ENCODE measurements around the gene SUSD3.
"Not testable (repeated sequence)": the region's sequence is repeated elsewhere in the genome, so short reads cannot be mapped to it uniquely, and the experiment has no call there.

Gene SUSD3

DNA sequence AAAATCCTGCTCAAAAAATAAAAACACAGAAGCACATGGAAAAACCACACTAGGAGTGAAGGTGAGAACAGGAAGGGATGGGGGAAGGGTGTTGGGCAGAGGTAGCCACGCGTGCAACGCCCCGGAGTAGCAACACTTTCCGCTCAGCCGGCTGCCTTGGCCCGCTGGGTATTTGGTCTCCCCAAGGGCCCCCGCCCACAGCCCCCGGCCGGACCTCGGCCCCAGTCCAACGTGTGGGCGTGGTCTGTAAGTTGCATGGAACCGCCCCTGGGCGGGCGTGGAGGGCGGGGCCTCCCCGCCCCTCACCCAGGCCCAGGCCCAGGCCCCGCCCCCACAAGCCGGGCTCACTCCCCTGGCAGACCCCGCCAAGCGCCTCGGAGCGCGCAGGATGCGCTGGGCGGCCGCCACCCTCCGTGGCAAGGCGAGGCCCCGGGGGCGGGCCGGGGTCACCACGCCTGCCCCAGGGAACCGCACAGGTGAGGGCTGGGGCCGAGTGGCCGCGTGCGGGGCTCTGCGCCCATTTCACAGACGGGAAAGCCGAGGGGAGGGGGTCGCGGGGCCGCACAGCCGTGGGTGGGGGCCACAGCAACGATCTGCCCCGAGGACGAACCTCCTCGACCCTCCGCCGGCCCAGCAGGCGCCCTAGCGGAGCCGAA lies at the start of gene SUSD3:
Gene SUSD3, plus strand, starts transcription at position 347 of the 656 bp plus-strand sequence. Its CDS starts 42 bp downstream, at position 389.
- DNase-seq (ENCODE audit: low read depth) = no peak

DNA sequence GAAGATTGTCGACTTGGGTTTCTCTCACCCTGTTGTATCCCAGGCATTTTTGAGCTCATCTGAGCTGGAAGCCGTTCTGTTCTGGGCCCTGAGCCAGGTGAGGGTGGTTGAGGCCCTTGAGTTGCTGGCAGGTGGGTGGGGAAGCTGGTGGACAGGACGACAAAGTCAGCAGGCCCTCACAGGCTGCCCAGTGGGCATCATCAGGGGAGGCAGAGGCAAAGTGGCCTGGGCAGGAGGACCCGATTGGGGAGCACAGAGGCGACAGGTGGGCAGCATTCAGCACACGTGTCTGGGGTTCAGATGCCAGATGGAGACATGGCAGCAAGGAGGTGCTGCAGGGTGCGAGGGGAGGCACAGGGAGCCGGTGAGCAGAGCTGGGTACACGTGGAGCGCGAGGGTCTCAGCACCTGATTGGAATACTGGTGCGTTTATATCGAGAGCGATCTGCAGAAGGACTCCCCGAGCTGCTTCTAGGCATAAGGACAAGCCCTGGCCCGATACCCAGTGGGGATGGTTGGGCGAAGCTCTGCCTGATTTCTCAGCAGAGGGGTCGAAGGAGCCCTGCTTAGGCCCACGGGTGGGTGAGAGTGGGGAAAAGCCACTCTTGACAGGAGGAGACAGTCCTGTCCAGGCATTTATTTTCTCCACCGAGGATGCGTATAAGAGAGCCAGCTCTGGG lies 49.0 kb upstream of the SUSD3 start:
- no peak for DNase-seq (ENCODE audit: low read depth)

GRCh38 chr9:93010056-93010455 lies 48.4 kb upstream of the SUSD3 start:
- no peak for DNase-seq (ENCODE audit: low read depth)

DNA sequence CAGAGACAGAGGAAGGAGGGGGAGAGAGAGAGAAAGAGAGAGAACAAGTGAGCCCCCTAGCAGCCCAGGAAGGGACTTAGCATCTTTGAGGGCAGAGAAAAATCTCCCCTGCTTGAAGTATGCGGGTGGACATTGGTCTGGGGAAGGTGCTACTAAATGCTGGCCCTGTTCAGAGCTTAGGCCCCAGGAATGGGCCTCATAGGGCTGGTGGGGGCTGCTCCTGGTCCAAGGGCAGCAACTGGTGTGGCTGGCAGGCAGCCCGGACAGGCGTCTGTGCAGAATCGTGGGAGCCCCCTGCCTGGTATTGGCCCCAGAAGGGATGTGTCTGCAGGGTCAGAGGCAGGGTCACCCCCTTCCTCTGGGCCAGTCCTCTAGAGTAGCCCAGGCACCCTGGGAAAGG lies 47.8 kb upstream of the SUSD3 start:
- DNase-seq (ENCODE audit: low read depth) = no peak

DNA sequence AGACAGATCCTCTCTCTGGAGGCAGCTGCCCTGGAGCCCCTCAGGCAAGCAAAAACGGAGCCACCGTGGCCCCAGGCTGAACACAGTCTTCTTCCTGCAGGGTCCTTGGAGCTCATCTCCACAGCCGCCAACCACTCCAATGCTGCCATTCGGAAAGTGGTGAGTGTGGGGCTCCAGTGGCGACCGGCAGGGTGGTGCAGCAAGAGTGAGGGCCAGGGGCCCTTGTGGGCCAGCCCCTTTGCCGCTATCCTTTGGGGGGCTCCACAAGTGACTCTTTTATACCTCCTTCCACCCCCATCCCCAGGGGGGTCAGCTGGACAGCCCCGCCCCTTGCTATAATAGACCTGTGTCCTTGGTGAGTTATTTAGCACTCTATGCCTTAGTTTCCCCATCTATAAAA lies 47.4 kb upstream of the SUSD3 start:
- no peak for DNase-seq (ENCODE audit: low read depth)

DNA sequence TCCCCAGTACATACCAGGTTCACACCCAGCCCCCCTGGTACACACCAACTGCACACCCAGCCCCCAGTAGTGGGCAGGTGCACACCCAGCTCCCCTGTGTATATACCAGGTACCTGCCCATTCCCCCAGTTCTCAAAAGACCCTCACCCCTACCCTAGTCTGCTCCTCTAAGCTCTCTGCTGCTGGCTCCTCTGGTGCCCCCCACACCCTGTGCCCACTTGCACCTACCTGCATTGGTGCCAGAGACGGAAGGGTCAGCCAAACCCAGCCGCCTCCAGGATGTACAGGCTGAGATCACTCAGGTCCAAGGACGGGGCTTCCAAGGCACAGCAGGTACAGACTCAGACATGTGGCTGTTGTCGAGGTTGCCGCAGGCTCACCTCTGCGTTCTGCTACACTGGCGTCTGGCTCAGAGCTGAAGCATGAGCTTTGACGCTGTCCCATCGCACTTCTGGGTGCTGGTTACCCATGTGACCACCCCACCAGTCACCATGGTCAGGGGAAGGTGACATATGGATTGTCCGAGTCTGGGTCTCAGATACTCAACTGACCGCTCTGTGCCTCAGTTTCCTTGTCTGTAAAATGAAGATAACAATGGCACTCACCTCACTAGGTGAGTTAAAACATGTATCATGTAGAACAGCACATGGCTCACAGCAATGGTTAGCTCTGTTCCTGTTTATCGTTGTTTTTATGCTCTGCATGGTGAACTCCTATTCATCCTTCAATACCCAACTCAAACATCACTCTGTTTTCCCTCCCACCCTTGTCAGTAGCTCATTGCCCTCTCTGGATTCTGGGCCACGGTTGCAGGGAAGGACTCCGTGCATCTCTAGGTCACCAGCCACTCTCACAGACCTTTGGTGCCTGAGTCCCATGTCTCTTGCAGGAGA lies 45.3 kb upstream of the SUSD3 start:
- no peak for DNase-seq (ENCODE audit: low read depth)

GRCh38 chr9:93013856-93014582 lies 44.5 kb upstream of the SUSD3 start:
- no peak for DNase-seq (ENCODE audit: low read depth)

GRCh38 chr9:93015190-93015589 lies 43.3 kb upstream of the SUSD3 start:
- DNase-seq (ENCODE audit: low read depth) = not testable (repeated sequence)

DNA sequence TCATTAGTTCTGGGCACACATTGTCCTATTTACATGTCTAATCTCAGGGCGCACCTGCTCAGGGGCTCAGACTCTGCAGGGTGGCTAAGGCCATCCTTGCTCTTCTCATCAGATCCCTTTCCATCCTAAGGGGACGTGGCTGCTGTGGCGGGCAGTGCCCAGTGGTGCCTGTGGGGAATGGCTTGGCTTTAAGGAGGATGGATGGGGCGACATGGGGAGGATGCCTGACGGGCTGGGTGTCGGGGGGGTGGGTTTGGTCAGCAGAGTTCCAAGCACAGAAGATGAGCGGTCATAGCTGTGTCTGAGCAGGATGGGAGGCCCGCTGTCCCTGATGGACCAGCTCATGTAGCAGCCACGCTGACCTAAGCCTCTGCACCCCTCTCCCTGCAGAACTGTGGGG lies 40.9 kb upstream of the SUSD3 start:
- no peak for DNase-seq (ENCODE audit: low read depth)

DNA sequence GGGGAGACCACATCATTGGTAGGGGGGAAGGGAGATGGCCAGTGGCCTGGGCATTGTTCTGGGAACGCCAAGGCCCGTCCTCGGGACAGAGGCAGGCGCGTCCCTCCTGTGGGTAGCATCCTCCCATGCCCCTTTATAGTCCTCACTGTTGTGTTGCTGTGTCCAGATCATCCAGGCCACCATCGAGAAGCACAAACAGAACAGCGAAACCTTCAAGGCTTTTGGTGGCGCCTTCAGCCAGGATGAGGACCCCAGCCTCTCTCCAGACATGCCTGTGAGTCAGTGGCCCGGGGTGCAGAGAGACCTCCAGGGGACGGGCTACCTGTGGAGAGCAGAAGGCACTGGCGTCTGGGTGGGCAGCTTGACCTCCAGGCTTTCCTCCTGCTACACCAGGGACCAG lies 38.4 kb upstream of the SUSD3 start:
- DNase-seq (ENCODE audit: low read depth) = no peak

DNA sequence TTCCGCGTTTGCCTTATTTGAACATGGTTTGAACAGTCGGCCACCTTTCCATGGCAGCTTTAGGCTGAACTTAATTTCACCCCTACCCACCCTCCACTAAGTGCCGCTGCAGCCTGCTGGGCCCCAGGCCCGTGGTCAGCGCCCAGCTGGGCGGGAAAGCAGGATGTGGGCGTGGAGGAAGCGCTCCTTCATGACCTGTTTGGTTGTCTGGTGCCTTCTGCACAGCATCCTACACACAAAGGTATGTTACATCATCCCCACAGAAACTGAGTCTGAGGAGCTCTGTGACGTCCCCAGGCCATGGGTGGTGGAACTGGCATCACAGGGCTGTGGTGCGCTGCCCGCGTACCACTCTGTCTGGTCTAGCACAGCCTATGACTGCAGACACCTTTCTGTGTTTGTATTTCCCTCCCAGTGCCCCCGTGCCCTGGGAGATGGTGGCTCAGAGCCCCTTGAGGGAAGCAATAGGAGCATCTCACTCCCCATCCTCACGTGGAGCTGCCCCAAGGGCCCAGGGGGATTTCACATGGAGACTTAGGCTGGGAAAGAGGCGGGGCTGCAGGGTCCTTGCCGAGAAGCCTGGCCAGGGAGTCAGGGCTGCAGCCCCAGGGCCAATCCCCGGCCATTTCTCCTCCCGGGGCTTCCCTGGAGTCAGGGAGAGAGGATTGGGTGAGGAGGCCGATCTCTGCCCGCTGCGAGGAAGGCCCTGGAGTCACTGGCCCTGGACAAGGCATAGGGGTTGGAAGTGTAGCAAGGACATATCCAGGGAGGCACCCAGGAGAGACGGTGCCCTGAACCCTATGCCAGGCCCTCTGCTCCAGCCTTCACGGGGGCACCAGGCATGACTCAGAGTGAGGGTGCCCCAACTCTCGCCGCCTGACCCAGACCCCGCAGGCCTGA lies 37.5 kb upstream of the SUSD3 start:
- DNase-seq (ENCODE audit: low read depth) = no peak

GRCh38 chr9:93022066-93022465 lies 36.4 kb upstream of the SUSD3 start:
- no peak for DNase-seq (ENCODE audit: low read depth)

- no peak for DNase-seq (ENCODE audit: low read depth)
Measured at GRCh38 chr9:93022721-93023520, 35.6 kb upstream of the SUSD3 start.

DNA sequence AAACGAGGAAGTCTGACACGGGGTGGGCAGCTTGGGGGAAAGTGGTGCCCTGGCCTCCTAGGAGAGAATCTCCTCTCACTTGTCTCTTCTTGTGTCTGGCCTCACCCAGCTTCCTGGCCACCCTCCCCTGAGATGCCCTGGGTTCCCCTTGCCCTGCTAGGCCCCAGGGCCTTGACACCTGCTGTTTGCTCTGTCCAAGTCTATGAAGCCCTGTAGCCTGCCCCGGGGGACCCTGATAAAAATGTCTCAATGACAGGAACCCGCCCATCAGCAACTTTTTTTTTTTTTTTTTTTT lies 35.0 kb upstream of the SUSD3 start:
- DNase-seq (ENCODE audit: low read depth) = no peak

DNA sequence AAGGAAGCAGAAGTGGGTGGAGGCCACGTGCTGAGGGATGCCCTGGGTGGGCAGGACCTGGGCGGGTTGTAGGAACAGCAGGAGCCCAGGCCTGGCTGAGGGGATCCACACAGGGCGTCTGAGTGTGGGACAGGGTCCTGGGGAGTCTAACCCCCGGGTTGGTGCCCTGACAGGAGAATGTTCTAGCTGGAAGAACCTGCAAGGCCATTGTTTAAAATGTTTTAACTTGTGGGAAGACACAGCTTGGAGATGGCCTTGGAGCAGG lies 33.9 kb upstream of the SUSD3 start:
- DNase-seq (ENCODE audit: low read depth) = no peak

DNA sequence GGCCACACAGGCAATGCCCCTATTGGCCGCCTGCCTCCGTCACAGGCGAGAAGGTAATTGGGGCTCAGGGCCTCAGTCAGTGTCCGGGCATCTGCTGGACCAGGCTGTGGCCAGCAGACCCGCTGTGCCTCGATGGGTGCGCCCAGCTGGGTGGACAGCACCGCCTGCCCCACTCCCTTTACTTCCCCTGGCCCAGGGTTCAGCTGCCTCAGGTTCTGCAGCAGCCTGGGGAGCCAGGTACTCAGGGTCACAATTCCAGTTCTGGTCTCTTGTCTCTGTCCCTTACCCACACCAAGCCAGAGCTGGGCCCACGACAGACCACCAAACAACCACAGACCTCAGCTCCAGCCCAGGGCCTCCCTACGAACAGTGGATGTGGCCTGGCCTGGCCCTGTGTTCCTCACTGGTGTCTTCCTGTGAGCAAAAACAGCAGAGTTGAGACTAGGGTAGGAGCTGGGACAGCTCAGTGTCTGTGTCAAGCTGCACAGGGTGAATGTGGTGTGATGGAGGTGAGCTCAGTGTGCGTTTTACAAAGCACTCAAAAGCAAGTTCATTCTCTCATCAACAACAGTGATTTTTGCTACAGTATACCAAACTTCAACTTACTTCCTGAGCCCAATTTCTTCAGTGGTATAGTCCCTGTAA lies 33.4 kb upstream of the SUSD3 start:
- no peak for DNase-seq (ENCODE audit: low read depth)

- no peak for DNase-seq (ENCODE audit: low read depth)
Measured at GRCh38 chr9:93025736-93026135, 32.8 kb upstream of the SUSD3 start.

GRCh38 chr9:93026640-93027039 lies 31.9 kb upstream of the SUSD3 start:
- DNase-seq (ENCODE audit: low read depth) = no peak

GRCh38 chr9:93027750-93028149 lies 30.8 kb upstream of the SUSD3 start:
- DNase-seq (ENCODE audit: low read depth) = no peak

DNA sequence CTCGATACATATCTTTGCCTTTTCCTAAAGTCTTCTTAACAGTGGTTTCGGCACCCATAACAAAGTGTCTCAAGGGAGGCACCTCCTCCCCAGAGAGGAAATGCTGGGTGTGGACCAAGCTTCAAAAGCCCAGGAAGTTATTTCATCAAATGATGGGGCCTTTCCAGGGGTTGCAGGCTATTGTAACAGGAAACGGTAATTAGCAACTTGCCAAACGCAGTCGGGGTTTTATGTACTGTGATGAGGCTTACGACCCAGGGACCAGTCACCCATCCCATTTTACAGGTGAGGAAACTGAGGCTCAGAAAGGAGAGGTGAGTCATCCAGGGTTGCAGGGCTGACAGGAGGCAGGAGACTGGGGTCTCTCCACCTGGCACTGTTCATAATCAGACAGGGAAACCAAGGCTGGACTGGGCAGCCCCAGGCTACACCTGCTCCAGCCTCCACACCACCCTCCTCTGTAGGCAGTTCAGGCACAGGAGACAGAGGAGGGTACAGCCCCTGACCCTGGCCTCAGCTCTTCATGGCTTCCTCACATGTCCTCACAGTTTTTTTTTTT lies 30.0 kb upstream of the SUSD3 start:
- no peak for DNase-seq (ENCODE audit: low read depth)

All from iris pigment epithelial cell (primary cell).